Liver (tissue), 9 donors: Measurements from ENCODE around the gene PALD1. TPM values are rescaled to one million over a fixed set of nuclear protein-coding genes. Genes with fewer than 3 reads are reported as not detected.

Source experiments
- DNase-seq: peaks from one replicate; pipeline ENCODE4 v3.0.0-alpha.2; 2017; ENCODE audit warnings: low spot score
- H3K27ac ChIP-seq, 2 donors: one replicate each; pipeline ENCODE4 v1.7.0; 2013; ENCODE audit warnings: inconsistent platforms in 2 of 2, low read length in 2 of 2, control low read depth in 1 of 2, low read depth in 1 of 2, mild to moderate bottlenecking in 1 of 2
- H3K27me3 ChIP-seq, 4 donors: one replicate each; pipeline versions ENCODE4 v1.6.1 to v1.7.0; 2013; ENCODE audit warnings: low read length in 3 of 4, inconsistent platforms in 1 of 4, mild to moderate bottlenecking in 1 of 4, moderate library complexity in 1 of 4; ENCODE audit not compliant: control insufficient read depth in 4 of 4, insufficient read depth in 4 of 4
- H3K36me3 ChIP-seq, 4 donors: one replicate each; pipeline versions ENCODE4 v1.6.1 to v1.7.0; 2013; ENCODE audit warnings: low read length in 3 of 4, mild to moderate bottlenecking in 3 of 4, low read depth in 1 of 4, moderate library complexity in 1 of 4; ENCODE audit not compliant: control insufficient read depth in 4 of 4, insufficient read depth in 3 of 4
- H3K4me1 ChIP-seq, 4 donors: one replicate each; pipeline versions ENCODE4 v1.6.1 to v1.7.0; 2013; ENCODE audit warnings: low read length in 3 of 4, mild to moderate bottlenecking in 3 of 4, moderate library complexity in 1 of 4; ENCODE audit not compliant: control insufficient read depth in 4 of 4, insufficient read depth in 4 of 4
- H3K4me3 ChIP-seq, 3 donors: one replicate each; pipeline versions ENCODE4 v1.6.1 to v1.7.0; 2013; ENCODE audit warnings: low read length in 3 of 3, control low read depth in 1 of 3, low read depth in 1 of 3, mild to moderate bottlenecking in 1 of 3
- H3K9ac ChIP-seq, 2 donors: one replicate each; pipeline ENCODE4 v1.7.0; 2013; ENCODE audit warnings: low read length in 2 of 2, mild to moderate bottlenecking in 2 of 2, moderate library complexity in 2 of 2, control low read depth in 1 of 2, low read depth in 1 of 2
- H3K9me3 ChIP-seq, 4 donors: one replicate each; pipeline versions ENCODE4 v1.6.1 to v1.7.0; 2013; ENCODE audit warnings: low read length in 3 of 4; ENCODE audit not compliant: control insufficient read depth in 4 of 4
- ATF3 ChIP-seq: IDR thresholded peaks from 2 replicates; pipeline ENCODE4 v1.6.1; 2016; ENCODE audit warnings: antibody characterized with exemption
- CTCF ChIP-seq: fragments of 150-350 bp; IDR thresholded peaks from 2 replicates; pipeline ENCODE4 v1.5.1; 2017; ENCODE audit warnings: improper control_type of control experiment, low read depth, low read length; ENCODE audit not compliant: missing input control
- EGR1 ChIP-seq, 2 donors: IDR thresholded peaks; 2 replicates each; pipeline ENCODE4 v1.6.1; 2016 to 2018; ENCODE audit warnings: antibody characterized with exemption in 2 of 2, low read depth in 2 of 2
- FOXA1 ChIP-seq: IDR thresholded peaks from 2 replicates; pipeline ENCODE4 v1.6.1; 2016; ENCODE audit warnings: antibody characterized with exemption
- GABPA ChIP-seq, 2 donors: IDR thresholded peaks in 1 of 2; conservative IDR thresholded peaks in 1 of 2; 2 replicates each; pipeline ENCODE4 v1.6.1; 2016; ENCODE audit warnings: antibody characterized with exemption in 2 of 2, mild to moderate bottlenecking in 1 of 2, moderate library complexity in 1 of 2
- HNF4A ChIP-seq, 2 donors: conservative IDR thresholded peaks; 2 replicates each; pipeline ENCODE4 v1.6.1; 2016; ENCODE audit warnings: antibody characterized with exemption in 2 of 2, mild to moderate bottlenecking in 2 of 2
- HNF4G ChIP-seq: IDR thresholded peaks from 2 replicates; pipeline ENCODE4 v1.6.1; 2016; ENCODE audit warnings: antibody characterized with exemption
- MAX ChIP-seq: IDR thresholded peaks from 2 replicates; pipeline ENCODE4 v1.6.1; 2016; ENCODE audit warnings: antibody characterized with exemption
- NR2F2 ChIP-seq: IDR thresholded peaks from 2 replicates; pipeline ENCODE4 v1.6.1; 2016; ENCODE audit warnings: antibody characterized with exemption
- RAD21 ChIP-seq, 2 donors: IDR thresholded peaks; 2 replicates each; pipeline ENCODE4 v1.6.1; 2016; ENCODE audit warnings: antibody characterized with exemption in 2 of 2, mild to moderate bottlenecking in 2 of 2
- REST ChIP-seq: IDR thresholded peaks from 2 replicates; pipeline ENCODE4 v1.6.1; 2016; ENCODE audit warnings: antibody characterized with exemption, mild to moderate bottlenecking
- YY1 ChIP-seq: IDR thresholded peaks from 2 replicates; pipeline ENCODE4 v1.6.1; 2016; ENCODE audit warnings: antibody characterized with exemption, mild to moderate bottlenecking
- WGBS: extraction: QIAGEN DNeasy Blood & Tissue Kit; methylation state at CpG from one replicate; pipeline ENCODE4 v1.1.7; 2013; 5-methylcytosine and 5-hydroxymethylcytosine counted together
- polyA plus RNA-seq, 2 donors: library from polyadenylated mRNA; stranded (reverse) in 1 of 2; unstranded in 1 of 2; fragments of 200-250 nt in 1 of 2; fragments of >200 nt in 1 of 2; fragmentation: Nextera tagmentation in 1 of 2; extraction: Ambion mirVana in 1 of 2; gene quantifications; one replicate each; pipeline versions ENCODE4 v1.2.1 to v1.2.3, GENCODE V29; 2013 to 2015
- total RNA-seq, 2 donors: library from RNA; depleted of rRNA; stranded (reverse); fragments of >200 nt; gene quantifications; one replicate each; pipeline ENCODE4 v1.2.3, GENCODE V29; 2014
- donor health status: healthy.
- donor health status: healthy.
- donor health status: healthy.
- donor health status: healthy.
- donor health status: healthy.

PALD1 gene
- total and polyA plus RNA-seq, 4 donors, result 0.72 to 4.2 (median 1.4) TPM

- TF ChIP-seq YY1 (no peak), NR2F2 (no peak), EGR1 (IDR thresholded peaks at IDR 0.05; ENCODE audit: low read depth in 2 of 2) (no peak), ATF3 (no peak)
These were observed 16.0 kb downstream of the PALD1 start (continued) for GRCh38 chr10:70494536-70494935.

- peaks cover 0 to 4% (median 0%) of the 10 kb centered on the region in 4 donors for H3K27me3 ChIP-seq
- DNase-seq, result no peak
- no peaks in the 10 kb centered on the region for H3K36me3 ChIP-seq
- H3K27ac ChIP-seq, result peak overlapping the region; percentile 37
- 75% methylated on average over 13 of the region's 13 CpGs for WGBS
- no peak overlapping the region for H3K4me3 ChIP-seq
- H3K4me1 ChIP-seq, result peaks cover 0 to 12% (median 0%) of the 10 kb centered on the region in 4 donors
- no peaks in the 10 kb centered on the region for H3K9me3 ChIP-seq
- H3K9ac ChIP-seq, result no peak overlapping the region
- no peak for TF ChIP-seq RAD21 (IDR thresholded peaks at IDR 0.05)
These were observed 16.4 kb downstream of the PALD1 start for GRCh38 chr10:70494966-70495365.

GRCh38 chr10:70495691-70496261 lies 17.2 kb downstream of the PALD1 start:
- TF ChIP-seq FOXA1 (no peak), HNF4A (conservative IDR thresholded peaks at IDR 0.05) (no peak), REST (no peak), HNF4G (no peak), ATF3 (no peak), YY1 (no peak), MAX (no peak), CTCF (no peak), RAD21 (IDR thresholded peaks at IDR 0.05) (no peak), NR2F2 (no peak), GABPA (IDR thresholded peaks at IDR 0.05 in 1 of 2, conservative IDR thresholded peaks at IDR 0.05 in 1 of 2) (no peak)
- peaks cover 0 to 4% (median 0%) of the 10 kb centered on the region in 4 donors for H3K27me3 ChIP-seq
- no peak overlapping the region for H3K27ac ChIP-seq
- no peaks in the 10 kb centered on the region for H3K36me3 ChIP-seq
- H3K9ac ChIP-seq, result no peak overlapping the region
- H3K4me1 ChIP-seq, result peaks cover 0 to 16% (median 0%) of the 10 kb centered on the region in 4 donors
- H3K9me3 ChIP-seq, result no peaks in the 10 kb centered on the region
- DNase-seq, result no peak
- 90% methylated on average over 4 of the region's 4 CpGs for WGBS
- no peak overlapping the region for H3K4me3 ChIP-seq
